Mammary epithelial cell (primary cell): ENCODE measurements around the gene EID2B.

Experiments
- EZH2 ChIP-seq: IDR thresholded peaks from 2 replicates; pipeline ENCODE4 v1.6.1; 2012; ENCODE audit warnings: low read length, inconsistent platforms, borderline replicate concordance
- TF ChIP-seq, protein P1 (sequence below), 2 donors: IDR thresholded peaks in 1 of 2; conservative IDR thresholded peaks in 1 of 2; 2 replicates each; pipeline ENCODE4 v1.5.1; 2011 to 2012; ENCODE audit warnings: inconsistent platforms in 2 of 2, low read length in 2 of 2, mild to moderate bottlenecking in 2 of 2, control low read depth in 1 of 2, low read depth in 1 of 2; ENCODE audit not compliant: insufficient read depth in 1 of 2; ENCODE audit errors: extremely low read depth in 1 of 2

DNA sequence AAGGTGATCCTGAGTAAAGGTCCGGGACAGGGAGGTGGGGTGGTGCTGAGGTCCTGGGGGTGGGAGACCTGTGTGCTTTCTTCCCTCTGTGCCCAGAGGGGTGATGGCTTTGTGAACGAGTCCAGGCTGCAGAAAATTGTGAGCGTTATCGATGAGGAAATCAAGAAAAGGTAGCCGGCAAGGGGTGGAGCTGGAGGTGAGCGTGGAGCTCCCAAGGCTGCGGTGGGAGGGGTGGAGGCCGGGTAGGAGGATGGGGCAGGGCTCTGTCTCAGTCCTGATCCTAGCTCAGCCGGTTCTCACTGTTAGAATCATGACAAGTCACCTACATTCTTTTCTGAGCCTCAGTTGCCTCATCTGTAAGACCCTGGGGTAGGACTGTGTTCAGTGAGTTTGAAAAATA, 13.7 kb downstream of the EID2B start:
- TF ChIP-seq EZH2: no peak
- TF ChIP-seq, protein P1, sequence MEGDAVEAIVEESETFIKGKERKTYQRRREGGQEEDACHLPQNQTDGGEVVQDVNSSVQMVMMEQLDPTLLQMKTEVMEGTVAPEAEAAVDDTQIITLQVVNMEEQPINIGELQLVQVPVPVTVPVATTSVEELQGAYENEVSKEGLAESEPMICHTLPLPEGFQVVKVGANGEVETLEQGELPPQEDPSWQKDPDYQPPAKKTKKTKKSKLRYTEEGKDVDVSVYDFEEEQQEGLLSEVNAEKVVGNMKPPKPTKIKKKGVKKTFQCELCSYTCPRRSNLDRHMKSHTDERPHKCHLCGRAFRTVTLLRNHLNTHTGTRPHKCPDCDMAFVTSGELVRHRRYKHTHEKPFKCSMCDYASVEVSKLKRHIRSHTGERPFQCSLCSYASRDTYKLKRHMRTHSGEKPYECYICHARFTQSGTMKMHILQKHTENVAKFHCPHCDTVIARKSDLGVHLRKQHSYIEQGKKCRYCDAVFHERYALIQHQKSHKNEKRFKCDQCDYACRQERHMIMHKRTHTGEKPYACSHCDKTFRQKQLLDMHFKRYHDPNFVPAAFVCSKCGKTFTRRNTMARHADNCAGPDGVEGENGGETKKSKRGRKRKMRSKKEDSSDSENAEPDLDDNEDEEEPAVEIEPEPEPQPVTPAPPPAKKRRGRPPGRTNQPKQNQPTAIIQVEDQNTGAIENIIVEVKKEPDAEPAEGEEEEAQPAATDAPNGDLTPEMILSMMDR (conservative IDR thresholded peaks at IDR 0.05 in 1 of 2, IDR thresholded peaks at IDR 0.05 in 1 of 2; ENCODE audit: extremely low read depth in 1 of 2, insufficient read depth in 1 of 2, low read depth in 1 of 2, low read length in 2 of 2): no peak
